Fibroblast of gingiva (primary cell): ENCODE measurements around the gene NBAS.
"Not testable (repeated sequence)": the region's sequence is repeated elsewhere in the genome, so short reads cannot be mapped to it uniquely, and the experiment has no call there.

Source experiments
- DNase-seq: peaks from one replicate; pipeline ENCODE4 v3.0.0-alpha.2; 2011; ENCODE audit warnings: low read depth

The NBAS gene

GRCh38 chr2:15460112-15460620 is 101.0 kb downstream of the NBAS start:
- DNase-seq = no peak

- DNase-seq = no peak
Measured at GRCh38 chr2:15458277-15458676, 102.9 kb downstream of the NBAS start.

GRCh38 chr2:15457868-15458267 is 103.3 kb downstream of the NBAS start:
- no peak for DNase-seq

- DNase-seq = no peak
Measured at GRCh38 chr2:15456352-15456751, 104.8 kb downstream of the NBAS start.

- DNase-seq = no peak
Measured at GRCh38 chr2:15450808-15451207, 110.3 kb downstream of the NBAS start.

GRCh38 chr2:15449556-15450236 is 111.4 kb downstream of the NBAS start:
- DNase-seq = no peak

DNA sequence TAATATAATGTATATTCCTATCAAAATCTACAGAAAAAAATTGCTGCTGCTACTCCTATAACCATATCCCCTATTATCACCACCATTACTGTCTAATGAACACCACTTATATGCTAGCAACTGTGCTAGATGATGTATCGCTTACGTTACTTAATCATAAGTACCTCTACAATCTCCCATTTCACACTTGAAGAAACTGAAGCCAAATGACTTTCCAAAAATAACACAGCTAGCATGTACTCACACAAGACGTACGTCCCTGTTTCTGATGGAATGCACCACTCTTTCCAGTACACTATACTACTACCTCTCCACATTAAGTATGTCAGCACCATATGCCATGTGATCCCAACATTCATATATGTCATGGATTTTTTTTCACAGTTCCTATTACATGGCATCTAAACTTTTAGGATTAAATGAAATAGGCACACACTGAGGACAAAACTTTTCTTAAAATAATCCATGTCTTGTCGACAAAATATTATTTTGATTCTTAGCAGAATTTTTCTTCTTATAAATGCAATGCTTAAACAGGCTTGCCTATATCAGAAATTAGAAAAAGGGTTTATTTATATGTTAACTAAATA is 112.8 kb downstream of the NBAS start:
- DNase-seq = no peak

DNA sequence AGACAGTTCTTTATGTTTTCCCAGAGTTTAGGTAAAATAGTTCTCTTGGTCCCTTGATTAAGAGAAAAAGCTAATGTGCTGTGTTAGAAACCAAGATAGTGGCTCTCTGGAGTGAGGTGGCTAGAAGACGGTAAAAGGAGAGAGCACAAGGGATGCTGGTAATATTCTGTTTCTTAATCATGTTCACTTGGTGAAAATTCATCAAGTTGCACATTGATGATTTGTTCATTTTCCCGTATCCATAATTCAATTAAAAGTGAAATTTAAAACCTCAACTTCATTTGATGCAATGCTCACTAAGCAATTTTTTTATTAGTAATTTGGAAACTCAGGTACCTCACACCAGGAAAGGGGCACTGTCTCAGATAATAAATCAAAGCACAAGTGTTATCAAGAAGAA is 113.8 kb downstream of the NBAS start:
- DNase-seq = no peak

DNA sequence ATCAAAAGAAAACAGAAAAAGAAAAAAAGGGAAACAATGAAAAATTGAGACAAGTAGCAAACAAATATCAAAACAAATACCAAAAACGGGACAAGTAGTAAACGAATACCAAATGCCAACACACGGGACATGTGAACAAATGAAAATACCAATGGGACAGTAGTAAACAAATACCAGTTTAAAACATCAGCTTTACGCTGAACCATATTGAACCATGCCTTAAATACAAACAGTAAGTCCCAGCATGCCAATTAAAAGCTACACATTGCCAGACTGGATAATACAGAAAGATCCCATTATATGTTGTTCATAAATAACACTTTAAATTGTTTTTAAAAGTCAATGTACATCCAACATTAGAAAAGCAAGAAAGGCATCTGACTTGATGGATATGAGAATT is 114.2 kb downstream of the NBAS start:
- no peak for DNase-seq

- no peak for DNase-seq
Measured at GRCh38 chr2:15445891-15446562, 115.1 kb downstream of the NBAS start.

- not testable (repeated sequence) for DNase-seq
Measured at GRCh38 chr2:15439768-15440524, 121.2 kb downstream of the NBAS start.

- DNase-seq = not testable (repeated sequence)
Measured at GRCh38 chr2:15439366-15439765, 121.8 kb downstream of the NBAS start.

DNA sequence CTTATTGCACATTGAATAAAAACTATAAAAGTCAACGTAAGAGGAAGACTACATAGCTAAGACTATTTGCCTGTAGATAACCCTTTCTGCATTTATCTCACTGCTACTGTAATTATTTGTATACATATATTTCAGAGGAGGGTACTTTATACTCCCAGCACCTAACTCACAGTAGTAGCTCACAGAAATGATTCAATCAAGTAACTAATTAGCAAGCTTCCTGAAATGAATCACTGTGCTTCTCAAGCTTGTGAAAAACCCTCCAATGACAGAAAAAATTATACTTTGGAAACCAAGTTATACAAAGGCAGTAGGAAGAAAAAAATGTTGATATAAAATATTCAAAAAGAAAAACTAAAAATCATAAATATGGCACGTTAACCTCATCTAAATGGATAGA is 124.9 kb downstream of the NBAS start:
- no peak for DNase-seq

- DNase-seq = no peak
Measured at GRCh38 chr2:15435474-15435873, 125.7 kb downstream of the NBAS start.

GRCh38 chr2:15432642-15433256 is 128.4 kb downstream of the NBAS start:
- no peak for DNase-seq

DNA sequence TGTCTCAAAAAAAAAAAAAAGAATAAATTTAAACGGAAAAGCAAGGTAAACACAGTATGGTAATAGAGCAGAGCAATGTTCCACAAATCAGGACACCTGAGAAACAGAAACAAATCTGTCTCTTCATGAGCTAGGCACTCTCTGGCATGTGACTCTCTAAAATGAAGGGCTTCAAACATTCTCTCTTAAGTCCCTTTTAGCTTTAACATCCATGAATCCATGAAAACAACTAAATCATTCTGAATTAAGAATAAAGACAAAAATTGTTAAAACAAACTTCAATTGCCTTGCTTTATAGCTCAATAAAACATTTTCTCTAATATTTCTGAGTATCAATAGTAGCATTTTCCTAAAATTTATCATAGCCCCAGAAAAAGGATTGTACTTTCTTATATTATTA is 132.1 kb downstream of the NBAS start:
- no peak for DNase-seq

DNA sequence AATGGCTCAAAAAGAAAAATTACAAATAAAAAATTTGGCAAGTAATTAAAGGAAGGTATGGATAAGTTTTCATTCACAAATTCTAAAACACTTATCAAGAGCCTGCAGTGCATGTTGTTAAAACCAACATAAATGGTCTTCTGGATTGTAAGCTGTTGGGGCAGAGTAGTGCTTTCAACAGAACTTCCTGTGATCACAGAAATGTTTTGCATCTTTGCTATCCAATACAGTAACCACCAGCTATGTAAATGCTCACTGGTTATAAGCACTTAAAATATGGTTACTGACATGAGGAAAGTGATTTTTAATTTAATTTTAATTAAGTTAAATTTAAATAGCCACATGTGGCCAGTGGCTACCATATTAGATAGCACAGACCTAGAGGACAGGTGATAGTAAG is 133.1 kb downstream of the NBAS start:
- DNase-seq = no peak

DNA sequence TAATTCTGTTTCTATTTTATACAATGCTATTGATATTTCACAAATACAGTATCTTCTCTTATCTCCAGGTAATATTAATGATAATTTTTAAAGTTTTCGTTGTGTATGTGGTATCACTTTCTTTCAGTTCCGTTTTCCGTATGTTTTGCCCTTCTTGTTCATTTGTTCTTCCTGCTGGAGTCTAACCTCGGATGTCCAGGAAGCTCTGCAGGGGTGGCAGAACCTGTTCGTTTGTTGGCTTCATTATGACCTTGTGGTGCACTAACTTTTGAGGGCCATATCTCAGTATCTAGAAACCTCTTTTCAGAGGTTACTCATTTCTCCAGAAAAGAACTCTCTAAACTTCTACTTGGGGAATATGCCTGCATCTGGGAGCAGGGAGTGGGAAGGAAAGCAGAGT is 134.5 kb downstream of the NBAS start:
- DNase-seq = no peak

GRCh38 chr2:15425712-15426111 is 135.4 kb downstream of the NBAS start:
- no peak for DNase-seq

DNA sequence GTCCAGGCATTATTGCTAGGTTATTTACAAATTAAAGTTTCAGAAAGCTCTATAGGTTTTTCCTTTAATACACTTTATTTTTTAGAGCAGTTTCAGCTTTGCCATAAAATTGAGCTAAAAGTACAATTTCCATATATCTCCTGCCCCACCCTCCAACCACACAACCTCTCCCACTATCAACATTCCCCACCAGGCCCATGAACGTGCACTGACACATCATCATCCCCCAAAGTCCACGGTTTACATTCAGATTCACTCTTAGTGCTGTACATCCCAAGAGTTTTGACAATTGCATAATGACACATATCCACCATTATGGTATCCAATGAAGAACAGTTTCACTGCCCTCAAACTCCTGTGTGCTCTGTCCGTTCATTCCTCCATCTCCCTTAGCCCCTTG is 139.4 kb downstream of the NBAS start:
- DNase-seq = no peak

DNA sequence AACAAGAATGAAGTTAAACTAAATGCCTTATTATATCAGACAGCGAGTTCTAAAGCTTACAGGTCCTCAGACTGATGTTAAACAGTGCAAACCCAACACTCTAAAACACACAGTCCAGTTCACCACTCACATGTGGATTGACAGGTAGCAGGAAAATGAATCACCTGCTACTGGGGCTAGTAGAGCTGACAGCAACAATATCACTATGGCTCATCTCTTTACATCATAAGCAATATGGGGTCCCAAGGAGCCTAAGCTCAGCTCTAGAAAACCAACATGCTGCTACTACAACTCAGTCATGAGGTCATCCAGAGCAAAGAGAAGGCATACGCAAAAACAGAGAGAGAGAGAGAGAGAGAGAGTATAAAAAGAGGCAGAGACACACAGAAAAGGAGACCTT is 145.4 kb downstream of the NBAS start:
- no peak for DNase-seq

GRCh38 chr2:15412779-15413178 is 148.4 kb downstream of the NBAS start:
- DNase-seq = peak; percentile 2
